ENCODE results near the gene FBXL17. TPM values are rescaled to one million over a fixed set of nuclear protein-coding genes. Genes with fewer than 3 reads are reported as not detected.

The FBXL17 gene
- total RNA-seq, 1 experiment from 2014 or later: 5.3 TPM

DNA sequence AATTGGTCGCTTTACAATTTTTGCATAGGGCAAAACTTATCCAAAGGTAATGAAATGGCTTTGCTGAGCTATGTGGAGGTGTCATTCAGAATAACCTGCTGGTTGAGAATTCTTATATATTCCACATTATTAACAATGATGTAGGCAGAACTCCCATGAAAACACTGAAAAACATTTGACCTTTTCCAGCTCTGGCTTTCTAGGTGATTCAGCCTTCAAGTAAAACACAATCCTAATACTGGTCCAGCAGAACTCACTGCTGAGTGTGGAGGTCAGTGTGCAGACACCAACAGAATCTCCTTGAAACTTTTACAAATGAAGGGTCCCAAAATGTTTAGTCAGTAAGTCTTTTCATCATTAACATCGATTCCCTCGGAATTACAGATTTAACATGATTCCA lies 549.2 kb downstream of the FBXL17 start:
- no peak overlapping the region for H2BK20ac ChIP-seq (ENCODE audit: low read depth, low read length, poor library complexity, severe bottlenecking)
- H3K4me1 ChIP-seq (ENCODE audit: insufficient read depth, low read length): no peaks in the 10 kb centered on the region; the same call in 1 of the 2 replicates
- H2AFZ ChIP-seq (ENCODE audit: low read length): no peak overlapping the region
- H4K8ac ChIP-seq (replicated peaks; ENCODE audit: insufficient read length, low read depth, low read length): no peak overlapping the region
- H4K5ac ChIP-seq (ENCODE audit: insufficient read length, low read depth, low read length): no peak overlapping the region
- no peak overlapping the region for H2BK120ac ChIP-seq (ENCODE audit: low read depth, low read length, poor library complexity, severe bottlenecking)
- H2AK5ac ChIP-seq (ENCODE audit: insufficient read length, low read length): no peak overlapping the region
- no peak overlapping the region for H3K4me3 Mint-ChIP-seq
- no peak overlapping the region for H3K23ac ChIP-seq (ENCODE audit: insufficient read length, low read depth, low read length)
- H3K79me2 ChIP-seq (ENCODE audit: insufficient read depth, low read length): no peaks in the 10 kb centered on the region
- H3K27ac Mint-ChIP-seq: no peak overlapping the region
- no peak overlapping the region for H3K9ac ChIP-seq (ENCODE audit: extremely low read depth, insufficient read length, low read length)
- TF ChIP-seq, protein P1, sequence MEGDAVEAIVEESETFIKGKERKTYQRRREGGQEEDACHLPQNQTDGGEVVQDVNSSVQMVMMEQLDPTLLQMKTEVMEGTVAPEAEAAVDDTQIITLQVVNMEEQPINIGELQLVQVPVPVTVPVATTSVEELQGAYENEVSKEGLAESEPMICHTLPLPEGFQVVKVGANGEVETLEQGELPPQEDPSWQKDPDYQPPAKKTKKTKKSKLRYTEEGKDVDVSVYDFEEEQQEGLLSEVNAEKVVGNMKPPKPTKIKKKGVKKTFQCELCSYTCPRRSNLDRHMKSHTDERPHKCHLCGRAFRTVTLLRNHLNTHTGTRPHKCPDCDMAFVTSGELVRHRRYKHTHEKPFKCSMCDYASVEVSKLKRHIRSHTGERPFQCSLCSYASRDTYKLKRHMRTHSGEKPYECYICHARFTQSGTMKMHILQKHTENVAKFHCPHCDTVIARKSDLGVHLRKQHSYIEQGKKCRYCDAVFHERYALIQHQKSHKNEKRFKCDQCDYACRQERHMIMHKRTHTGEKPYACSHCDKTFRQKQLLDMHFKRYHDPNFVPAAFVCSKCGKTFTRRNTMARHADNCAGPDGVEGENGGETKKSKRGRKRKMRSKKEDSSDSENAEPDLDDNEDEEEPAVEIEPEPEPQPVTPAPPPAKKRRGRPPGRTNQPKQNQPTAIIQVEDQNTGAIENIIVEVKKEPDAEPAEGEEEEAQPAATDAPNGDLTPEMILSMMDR (conservative IDR thresholded peaks at IDR 0.05): no peak
- no peaks in the 10 kb centered on the region for H3K27me3 ChIP-seq (ENCODE audit: insufficient read depth, low read length)
- H3K9me3 ChIP-seq (ENCODE audit: control insufficient read depth, low read depth, low read length): no peaks in the 10 kb centered on the region
- H3K14ac ChIP-seq (ENCODE audit: insufficient read depth, low read length): no peak overlapping the region
- H3K4me2 ChIP-seq (ENCODE audit: insufficient read depth, insufficient read length, low read length): no peak overlapping the region
- H3K36me3 Mint-ChIP-seq (ENCODE audit: insufficient read depth in 1 of 3, low read depth in 3 of 3): no peaks in the 10 kb centered on the region; a peak in 1 of 7 replicates
- no CpG with 5 or more reads among the region's 3 CpGs for WGBS (ENCODE audit: extremely low coverage, insufficient read length, low lambda C conversion rate)
- no peak overlapping the region for H3T11ph ChIP-seq (ENCODE audit: low read length)
- H3K4me1 Mint-ChIP-seq: peaks cover 18 to 20% of the 10 kb centered on the region in 2 experiments
- H4K91ac ChIP-seq (ENCODE audit: insufficient read length, low read depth, low read length): no peak overlapping the region
- no peaks in the 10 kb centered on the region for H4K20me1 ChIP-seq (ENCODE audit: control insufficient read depth, insufficient read depth, insufficient read length)
- no peaks in the 10 kb centered on the region for H3K23me2 ChIP-seq (ENCODE audit: insufficient read length, low read depth, low read length, poor library complexity, severe bottlenecking)
- no peak overlapping the region for H3K18ac ChIP-seq (ENCODE audit: insufficient read length, low read depth, low read length)
- H3K79me1 ChIP-seq (ENCODE audit: insufficient read depth, low read depth, low read length, poor library complexity, severe bottlenecking): no peaks in the 10 kb centered on the region
- no peak overlapping the region for H2BK15ac ChIP-seq (ENCODE audit: low read depth, low read length)
- H2BK12ac ChIP-seq (ENCODE audit: insufficient read length, low read depth, low read length): no peak overlapping the region
- no peak overlapping the region for H3K27ac ChIP-seq (ENCODE audit: insufficient read length, low read depth, low read length)
- no peak overlapping the region for H2BK5ac ChIP-seq (ENCODE audit: insufficient read length, low read length)
- H3K27me3 Mint-ChIP-seq (ENCODE audit: low read depth): no peaks in the 10 kb centered on the region; the same call in 1 of the 2 replicates
- H3K9me3 Mint-ChIP-seq: no peaks in the 10 kb centered on the region
- no peak for DNase-seq
- H3K56ac ChIP-seq (ENCODE audit: insufficient read length, low read depth, low read length): no peak overlapping the region
- no peak overlapping the region for H3K4ac ChIP-seq (ENCODE audit: low read depth, low read length)
